H1 (cell line): Measurements from ENCODE around the gene HS6ST3. TPM values are rescaled to one million over a fixed set of nuclear protein-coding genes. Genes with fewer than 3 reads are reported as not detected.

Experiments
- BCL11A ChIP-seq, 2 experiments: IDR thresholded peaks; one replicate each; pipeline ENCODE4 v1.6.1; 2011; ENCODE audit warnings: low read depth in 2 of 2, low read length in 2 of 2, mild to moderate bottlenecking in 2 of 2
- CHD1 ChIP-seq: IDR thresholded peaks from 2 replicates; pipeline ENCODE4 v1.6.1; 2012; ENCODE audit warnings: low read depth, low read length, improper control_type of control experiment
- CHD7 ChIP-seq: fragments of 300-600 bp; sonication (generic); IDR thresholded peaks from 2 replicates; pipeline ENCODE4 v1.7.1; 2012; ENCODE audit warnings: low read length, moderate library complexity, mild to moderate bottlenecking, inconsistent platforms; ENCODE audit not compliant: insufficient replicate concordance
- CTBP2 ChIP-seq: IDR thresholded peaks from 2 replicates; pipeline ENCODE4 v1.7.0; 2011; ENCODE audit warnings: borderline replicate concordance, mild to moderate bottlenecking, moderate library complexity, mixed read lengths, low read length; ENCODE audit not compliant: insufficient read depth, insufficient read length
- EP300 ChIP-seq, 2 experiments: IDR thresholded peaks; 1 replicate in 1 of 2; 2 replicates in 1 of 2; pipeline ENCODE4 v1.6.1; 2011 to 2012; ENCODE audit warnings: low read depth in 2 of 2, low read length in 2 of 2, mild to moderate bottlenecking in 2 of 2, borderline replicate concordance in 1 of 2, inconsistent platforms in 1 of 2, moderate library complexity in 1 of 2
- GABPA ChIP-seq: IDR thresholded peaks from 2 replicates; pipeline ENCODE4 v1.6.1; 2011; ENCODE audit warnings: mild to moderate bottlenecking, low read length, moderate library complexity, borderline replicate concordance; ENCODE audit not compliant: insufficient read depth
- JUND ChIP-seq: IDR thresholded peaks from 2 replicates; pipeline ENCODE4 v1.6.1; 2011; ENCODE audit warnings: mild to moderate bottlenecking, improper control_type of control experiment, low read length
- NANOG ChIP-seq: IDR thresholded peaks from 2 replicates; pipeline ENCODE4 v1.6.1; 2011; ENCODE audit warnings: low read length, low read depth, mild to moderate bottlenecking, inconsistent platforms; ENCODE audit not compliant: insufficient read depth, poor library complexity, severe bottlenecking
- POLR2AphosphoS5 ChIP-seq: IDR thresholded peaks from 2 replicates; pipeline ENCODE4 v1.6.1; 2011; ENCODE audit warnings: low read depth, low read length
- SP1 ChIP-seq: IDR thresholded peaks from 2 replicates; pipeline ENCODE4 v1.6.1; 2011; ENCODE audit warnings: low read depth, low read length
- TBP ChIP-seq: IDR thresholded peaks from 2 replicates; pipeline ENCODE4 v1.6.1; 2011; ENCODE audit warnings: low read depth, low read length, improper control_type of control experiment
- TCF12 ChIP-seq: IDR thresholded peaks from 2 replicates; pipeline ENCODE4 v1.6.1; 2011; ENCODE audit warnings: low read depth, mild to moderate bottlenecking, low read length
- polyA plus RNA-seq, 7 experiments: library from polyadenylated mRNA; depleted of rRNA in 3 of 7; stranded (reverse) in 5 of 7; unstranded in 2 of 7; fragments of >200 nt in 5 of 7; fragments of 200-250 nt in 2 of 7; gene quantifications; 1 replicate in 5 of 7; 2 replicates in 1 of 7; 4 replicates in 1 of 7; pipeline versions ENCODE4 v1.2.1 to v1.2.3, GENCODE V29; 2011 to 2013; ENCODE audit warnings: missing spikeins in 2 of 7, mixed read lengths in 2 of 7
- total RNA-seq: library from RNA; stranded (reverse); fragmentation: NEBNext Ultra II Directional; extraction: Animal tissue kit (Norgen Biotek cat#: 25700); gene quantifications from 2 replicates; pipeline ENCODE4 v1.2.1, GENCODE V29; 2021

HS6ST3 gene
- total and polyA plus RNA-seq, 2 of the 8 experiments (the other 6 are each of a cell fraction or from before 2014, with no cell fraction given): 0.45 to 1.2 TPM

GRCh38 chr13:96810104-96810503, 720.2 kb downstream of the HS6ST3 start (continued):
- no peak for TF ChIP-seq CHD7
- TF ChIP-seq POLR2AphosphoS5: no peak
- TF ChIP-seq BCL11A (IDR thresholded peaks at IDR 0.05; ENCODE audit: low read depth in 2 of 2, low read length in 2 of 2): no peak
- no peak for TF ChIP-seq TCF12
- no peak for TF ChIP-seq TBP
- TF ChIP-seq NANOG: no peak
- no peak for TF ChIP-seq EP300 (IDR thresholded peaks at IDR 0.05; ENCODE audit: borderline replicate concordance in 1 of 2, low read depth in 2 of 2, low read length in 2 of 2)
- no peak for TF ChIP-seq GABPA
- no peak for TF ChIP-seq SP1
- no peak for TF ChIP-seq CHD1
- no peak for TF ChIP-seq JUND
- no peak for TF ChIP-seq CTBP2
